GM18505 (cell line): Measurements from ENCODE around the gene TMEM243.
A peak's percentile ranks its signal among the peaks of the same experiment; 100 is the strongest.
"Not testable (repeated sequence)": the region's sequence is repeated elsewhere in the genome, so short reads cannot be mapped to it uniquely, and the experiment has no call there.

Source experiments
- ATAC-seq: cut with Tn5 transposase; IDR thresholded peaks from one replicate; pipeline ENCODE4 v1.9.1; 2021; ENCODE audit not compliant: unreplicated experiment
- POLR2A ChIP-seq: IDR thresholded peaks from 4 replicates; pipeline ENCODE4 v1.6.1; 2011; ENCODE audit warnings: borderline replicate concordance; ENCODE audit not compliant: insufficient read depth, insufficient read length; ENCODE audit errors: extremely low read depth

Gene TMEM243, protein sequence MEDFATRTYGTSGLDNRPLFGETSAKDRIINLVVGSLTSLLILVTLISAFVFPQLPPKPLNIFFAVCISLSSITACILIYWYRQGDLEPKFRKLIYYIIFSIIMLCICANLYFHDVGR

DNA sequence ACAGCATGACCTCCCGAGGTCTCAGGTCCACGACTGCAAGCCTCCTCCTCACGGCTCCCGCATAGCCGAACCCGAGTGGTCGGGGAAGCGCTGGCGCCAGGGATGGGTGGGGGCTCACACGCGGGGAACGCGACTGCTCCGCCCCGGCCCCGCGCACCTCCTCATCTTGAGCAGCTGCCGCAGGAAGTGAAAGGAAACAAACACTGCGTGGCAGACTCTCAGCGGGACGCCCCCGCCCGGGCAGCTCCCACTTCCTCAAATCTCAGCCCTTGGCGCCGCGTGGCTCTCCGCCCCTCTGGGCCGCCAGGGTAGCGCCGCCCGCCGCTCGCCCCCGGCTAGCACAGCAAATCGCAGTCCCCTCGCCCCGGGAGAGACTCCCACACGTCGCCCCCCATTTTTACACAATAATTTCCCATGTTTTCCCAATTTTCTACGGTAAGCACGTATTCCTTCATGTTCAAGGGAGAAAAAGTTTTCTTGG, at the start of gene TMEM243:
TMEM243 (minus strand) TSS at position 188 of the 481 bp plus-strand sequence. CDS start 229 bp downstream, outside the sequence.
- ATAC-seq, result peak; percentile 50
- TF ChIP-seq POLR2A, result peak; percentile 86

GRCh38 chr7:87267239-87267900, 47.8 kb upstream of the TMEM243 start:
- peak; percentile 71 for ATAC-seq
- no peak for TF ChIP-seq POLR2A

DNA sequence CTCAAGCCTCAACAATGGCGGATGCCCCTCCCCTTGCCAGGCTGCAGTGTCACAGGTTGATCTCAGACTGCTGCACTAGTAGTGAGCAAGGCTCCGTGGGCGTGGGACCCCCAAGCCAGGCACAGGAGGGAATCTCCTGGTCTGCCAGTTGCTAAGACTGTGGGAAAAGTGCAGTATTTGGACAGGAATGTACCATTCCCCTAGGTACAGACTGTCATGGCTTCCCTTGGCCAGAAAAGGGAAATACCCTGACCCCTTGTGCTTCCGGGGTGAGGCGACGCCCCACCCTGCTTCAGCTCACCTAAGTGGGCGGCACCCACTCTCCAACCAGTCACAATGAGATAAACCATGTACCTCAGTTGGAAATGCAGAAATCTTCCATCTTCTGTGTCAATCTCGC, 44.0 kb upstream of the TMEM243 start:
- TF ChIP-seq POLR2A, result no peak
- no peak for ATAC-seq

DNA sequence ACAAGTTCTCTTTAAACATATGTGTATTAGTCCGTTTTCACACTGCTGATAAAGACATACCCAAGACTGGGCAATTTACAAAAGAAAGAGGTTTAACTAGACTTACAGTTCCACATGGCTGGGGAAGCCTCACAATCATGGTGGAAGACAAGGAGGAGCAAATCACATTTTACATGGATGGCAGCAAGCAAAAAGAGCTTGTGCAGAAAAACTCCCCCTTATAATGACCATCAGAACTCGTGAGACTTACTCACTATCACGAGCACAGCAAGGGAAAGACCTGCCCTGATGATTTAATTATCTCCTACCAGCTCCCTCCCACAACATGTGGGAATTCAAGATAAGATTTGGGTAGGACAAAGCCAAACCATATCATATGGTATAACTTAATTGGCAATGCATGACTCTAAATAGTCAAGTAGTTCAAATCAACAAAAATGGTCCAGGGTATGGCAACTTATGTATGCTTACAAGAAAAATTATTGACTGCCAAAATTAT, 34.1 kb upstream of the TMEM243 start:
- ATAC-seq, result no peak
- no peak for TF ChIP-seq POLR2A

DNA sequence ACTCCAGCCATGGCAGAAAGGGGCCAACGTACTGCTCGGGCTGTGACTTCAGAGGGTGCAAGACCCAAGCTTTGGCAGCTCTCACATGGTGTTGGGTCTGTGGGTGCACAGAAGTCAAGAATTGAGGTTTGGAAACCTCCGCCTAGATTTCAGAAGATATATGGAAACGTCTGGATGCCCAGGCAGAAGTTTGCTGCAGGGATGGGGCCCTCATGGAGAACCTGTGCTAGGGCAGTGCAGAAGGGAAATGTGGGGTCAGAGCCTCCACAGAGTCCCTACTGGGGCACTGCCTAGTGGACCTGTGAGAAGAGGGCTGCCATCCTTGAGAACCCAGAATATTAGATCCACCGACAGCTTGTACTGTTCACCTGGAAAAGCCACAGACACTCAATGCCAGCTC, 26.1 kb upstream of the TMEM243 start:
- not testable (repeated sequence) for ATAC-seq

- ATAC-seq, result not testable (repeated sequence)
Measured at GRCh38 chr7:87238464-87239051, 19.0 kb upstream of the TMEM243 start.

DNA sequence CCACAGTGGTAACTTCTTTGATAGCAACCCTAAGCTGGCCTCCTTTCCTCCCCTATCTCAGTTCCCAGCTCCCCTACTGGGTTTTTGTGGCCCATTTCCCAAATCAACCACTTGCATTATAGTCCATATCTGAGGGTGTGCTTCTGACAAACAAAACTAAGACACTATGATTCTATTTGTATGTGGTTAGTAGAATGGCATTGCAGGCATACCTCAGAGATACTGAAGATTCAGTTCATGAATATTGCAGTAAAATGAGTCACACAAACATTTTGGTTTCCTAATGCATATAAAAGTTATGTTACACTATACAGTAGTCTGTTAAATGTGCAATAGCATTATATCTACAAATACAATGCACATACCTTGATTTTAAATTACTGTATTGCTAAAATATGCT, 15.4 kb upstream of the TMEM243 start:
- ATAC-seq, result no peak
- TF ChIP-seq POLR2A, result no peak

DNA sequence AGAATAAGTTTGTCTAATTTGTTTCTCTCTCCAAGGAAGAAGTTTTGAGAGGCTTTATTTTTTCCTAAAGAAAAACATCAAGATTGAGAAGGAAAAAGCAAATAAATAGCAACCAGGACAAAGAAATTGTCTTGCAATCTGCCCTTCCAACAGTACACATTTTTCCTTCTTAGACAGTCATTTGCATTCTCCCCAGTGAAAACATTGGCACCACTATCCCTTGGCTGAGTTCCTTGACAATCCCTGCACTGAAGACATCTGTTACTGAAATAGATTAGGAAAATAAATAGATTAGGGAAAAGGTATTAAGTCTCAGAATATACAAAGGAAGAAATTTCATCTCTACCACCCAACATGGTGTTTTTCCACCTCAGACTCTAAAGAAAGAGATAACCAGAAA, 12.2 kb upstream of the TMEM243 start:
- no peak for ATAC-seq
- no peak for TF ChIP-seq POLR2A

DNA sequence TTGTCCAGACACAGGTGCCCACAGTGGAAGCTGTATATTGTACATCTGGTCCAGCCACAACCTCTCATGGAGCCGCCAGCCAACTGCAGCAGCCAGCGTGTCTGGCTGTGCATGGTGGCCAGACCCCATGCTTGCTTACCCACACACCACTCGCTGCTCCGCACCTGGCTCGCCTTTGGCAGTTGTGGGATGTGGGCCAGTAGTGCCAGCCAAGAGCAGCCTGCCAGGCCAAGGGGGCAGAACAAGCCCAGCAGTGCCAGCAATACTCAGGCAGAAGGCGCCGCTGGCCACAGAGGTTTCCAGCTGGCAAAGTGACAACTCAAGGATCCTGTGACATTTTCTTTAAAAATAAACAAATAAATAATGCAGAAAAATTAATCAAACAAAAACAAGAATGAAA, 11.7 kb upstream of the TMEM243 start:
- TF ChIP-seq POLR2A, result no peak
- ATAC-seq, result no peak

DNA sequence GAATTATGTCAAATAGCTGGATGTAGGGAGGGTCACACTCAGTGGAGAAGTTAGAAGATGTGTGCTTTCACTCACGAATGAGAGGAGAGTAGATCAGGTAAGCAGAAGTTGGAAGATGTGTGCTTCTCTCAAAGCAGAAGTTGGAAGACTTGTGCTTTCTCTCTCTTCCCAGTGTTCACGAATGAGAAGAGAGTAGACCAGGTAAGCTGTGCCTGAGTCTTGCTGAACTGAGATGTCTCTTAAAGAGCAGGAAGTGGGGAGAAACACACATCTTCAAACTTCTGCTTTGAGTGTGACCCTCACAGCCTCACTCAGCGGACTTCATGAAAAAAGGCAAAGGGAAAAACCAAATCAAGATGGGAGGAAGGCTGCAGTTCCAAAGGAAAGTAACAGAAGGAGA, 7.0 kb upstream of the TMEM243 start:
- peak; percentile 45 for ATAC-seq
- no peak for TF ChIP-seq POLR2A

- no peak for ATAC-seq
- no peak for TF ChIP-seq POLR2A
Measured at GRCh38 chr7:87225696-87226095, 6.2 kb upstream of the TMEM243 start.

DNA sequence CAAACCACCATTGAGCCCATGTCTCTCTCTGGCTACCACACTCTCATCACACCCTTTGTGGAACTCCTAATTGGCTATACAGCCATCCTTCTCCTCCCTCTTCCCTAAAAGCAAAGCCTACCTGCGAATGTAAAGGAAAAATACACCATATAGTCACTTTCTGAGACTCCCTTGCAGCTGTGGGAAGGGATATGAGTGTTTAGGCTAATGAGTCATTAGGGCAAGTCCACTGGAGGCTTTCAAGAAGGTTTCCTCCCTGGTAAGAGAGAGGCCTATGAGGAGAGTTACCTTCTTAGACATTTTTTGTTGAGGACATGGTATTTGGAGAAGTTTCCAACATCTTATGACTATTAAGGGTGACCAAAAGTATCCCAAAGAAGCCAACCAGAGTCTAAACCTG, 4.1 kb upstream of the TMEM243 start:
- ATAC-seq, result no peak
- no peak for TF ChIP-seq POLR2A

- TF ChIP-seq POLR2A, result no peak
- ATAC-seq, result no peak
Measured at GRCh38 chr7:87220734-87221215, 1.2 kb upstream of the TMEM243 start.
